ENCODE measurements around the gene CCDC154. TPM values are rescaled to one million over a fixed set of nuclear protein-coding genes. Genes with fewer than 3 reads are reported as not detected.

The CCDC154 gene
- total RNA-seq, 4 donors from 2014 or later, result 0.48 to 5.3 (median 0.51) TPM; not detected in 1

GRCh38 chr16:1466968-1467521 is 22.7 kb upstream of the CCDC154 start:
- no peak for DNase-seq
- Histone ChIP-seq H3K9me3 (no peaks in the 10 kb centered on the region), H3K4me1 (no peaks in the 10 kb centered on the region), H3K27ac (no peak overlapping the region), H3K27me3 (no peaks in the 10 kb centered on the region), H3K4me3 (no peak overlapping the region), H3K36me3 (no peaks in the 10 kb centered on the region)
- intact Hi-C loops (cut with DNase I; ENCODE audit: low total_unique reads), result no loop called here
- TF ChIP-seq, protein P1, sequence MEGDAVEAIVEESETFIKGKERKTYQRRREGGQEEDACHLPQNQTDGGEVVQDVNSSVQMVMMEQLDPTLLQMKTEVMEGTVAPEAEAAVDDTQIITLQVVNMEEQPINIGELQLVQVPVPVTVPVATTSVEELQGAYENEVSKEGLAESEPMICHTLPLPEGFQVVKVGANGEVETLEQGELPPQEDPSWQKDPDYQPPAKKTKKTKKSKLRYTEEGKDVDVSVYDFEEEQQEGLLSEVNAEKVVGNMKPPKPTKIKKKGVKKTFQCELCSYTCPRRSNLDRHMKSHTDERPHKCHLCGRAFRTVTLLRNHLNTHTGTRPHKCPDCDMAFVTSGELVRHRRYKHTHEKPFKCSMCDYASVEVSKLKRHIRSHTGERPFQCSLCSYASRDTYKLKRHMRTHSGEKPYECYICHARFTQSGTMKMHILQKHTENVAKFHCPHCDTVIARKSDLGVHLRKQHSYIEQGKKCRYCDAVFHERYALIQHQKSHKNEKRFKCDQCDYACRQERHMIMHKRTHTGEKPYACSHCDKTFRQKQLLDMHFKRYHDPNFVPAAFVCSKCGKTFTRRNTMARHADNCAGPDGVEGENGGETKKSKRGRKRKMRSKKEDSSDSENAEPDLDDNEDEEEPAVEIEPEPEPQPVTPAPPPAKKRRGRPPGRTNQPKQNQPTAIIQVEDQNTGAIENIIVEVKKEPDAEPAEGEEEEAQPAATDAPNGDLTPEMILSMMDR (IDR thresholded peaks at IDR 0.05), result no peak
- TF ChIP-seq POLR2A (IDR thresholded peaks at IDR 0.05), result no peak

DNA sequence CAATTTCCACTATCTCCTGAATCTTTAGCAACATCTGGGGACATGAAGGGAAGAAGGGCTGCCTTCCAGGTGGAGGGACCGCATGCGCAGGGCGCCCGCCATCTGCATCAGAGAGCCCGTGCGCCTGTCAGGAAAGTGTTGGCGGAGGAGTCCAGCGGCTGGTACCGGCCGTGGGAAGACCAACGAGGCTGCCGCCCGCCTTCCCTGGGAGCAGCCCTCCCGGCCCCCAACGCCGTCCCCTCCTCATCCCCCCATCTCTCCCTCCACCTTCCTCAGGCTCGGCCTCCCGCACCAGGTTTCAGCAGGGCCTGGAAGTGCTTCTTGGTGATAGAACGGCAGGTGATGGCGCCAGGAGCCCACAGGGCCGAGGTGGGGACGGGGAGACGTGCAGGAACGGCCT is 21.7 kb upstream of the CCDC154 start:
- intact Hi-C loops (cut with DNase I; ENCODE audit: low total_unique reads), result no loop called here
- H3K27me3 ChIP-seq, result no peaks in the 10 kb centered on the region
- no peak overlapping the region for H3K4me3 ChIP-seq
- no peak for DNase-seq
- no peaks in the 10 kb centered on the region for H3K4me1 ChIP-seq
- no peaks in the 10 kb centered on the region for H3K9me3 ChIP-seq
- no peak for TF ChIP-seq POLR2A (IDR thresholded peaks at IDR 0.05)
- TF ChIP-seq, protein P1 (IDR thresholded peaks at IDR 0.05), result no peak
- H3K27ac ChIP-seq, result no peak overlapping the region
- no peaks in the 10 kb centered on the region for H3K36me3 ChIP-seq

GRCh38 chr16:1465567-1465915 is 21.2 kb upstream of the CCDC154 start:
- Histone ChIP-seq H3K27ac (no peak overlapping the region), H3K27me3 (no peaks in the 10 kb centered on the region), H3K4me3 (no peak overlapping the region), H3K9me3 (no peaks in the 10 kb centered on the region), H3K4me1 (no peaks in the 10 kb centered on the region), H3K36me3 (no peaks in the 10 kb centered on the region)
- DNase-seq, result no peak
- no peak for TF ChIP-seq POLR2A (IDR thresholded peaks at IDR 0.05)
- TF ChIP-seq, protein P1 (IDR thresholded peaks at IDR 0.05), result no peak
- intact Hi-C loops (cut with DNase I; ENCODE audit: low total_unique reads), result no loop called here

DNA sequence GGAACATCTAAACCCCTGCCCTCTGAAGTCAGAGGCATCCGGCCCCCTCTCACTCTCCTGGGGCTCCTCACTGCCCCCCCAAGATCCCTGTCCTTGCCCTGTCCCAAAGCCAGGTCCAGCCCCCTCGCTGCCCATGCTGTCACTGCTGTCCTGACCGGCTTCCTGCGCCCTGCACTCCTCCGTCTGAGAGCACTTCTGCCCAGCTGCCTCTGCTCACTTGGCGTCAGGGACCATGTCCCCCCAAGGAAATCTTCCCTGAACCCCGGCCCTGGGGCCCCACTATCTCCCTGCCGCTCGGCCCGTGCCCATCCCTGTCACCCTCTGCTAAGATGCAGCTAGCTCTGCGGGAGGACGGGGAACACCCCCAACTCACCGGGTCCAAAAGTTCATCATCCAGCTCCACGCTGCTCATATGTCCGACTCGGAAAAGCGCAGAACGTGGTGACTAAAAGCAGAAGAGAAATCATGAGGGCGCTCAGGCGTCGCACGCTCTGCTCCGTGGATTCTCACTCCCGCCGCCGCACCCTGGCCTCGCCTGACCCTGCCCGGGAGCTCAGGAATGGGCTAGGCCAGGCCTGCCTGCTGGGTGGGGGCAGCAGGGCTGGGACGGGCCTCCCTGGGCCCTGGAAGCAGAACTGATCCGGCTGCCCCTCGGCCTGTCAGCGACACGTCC is 20.7 kb upstream of the CCDC154 start:
- no peaks in the 10 kb centered on the region for H3K36me3 ChIP-seq
- intact Hi-C loops (cut with DNase I; ENCODE audit: low total_unique reads), result no loop called here

More for the DNA sequence above, 20.7 kb upstream of the CCDC154 start:
- Histone ChIP-seq H3K4me1 (no peaks in the 10 kb centered on the region), H3K27me3 (no peaks in the 10 kb centered on the region), H3K9me3 (no peaks in the 10 kb centered on the region), H3K4me3 (no peak overlapping the region), H3K27ac (no peak overlapping the region)
- no peak for TF ChIP-seq POLR2A (IDR thresholded peaks at IDR 0.05)
- TF ChIP-seq, protein P1 (IDR thresholded peaks at IDR 0.05), result no peak
- no peak for DNase-seq

All from uterus (tissue), 4 donors.